ENCODE measurements around the gene SGCA. TPM values are rescaled to one million over a fixed set of nuclear protein-coding genes. Genes with fewer than 3 reads are reported as not detected.

The SGCA gene
- total and polyA plus RNA-seq, 2 donors (not counting 3 experiments of a cell fraction or from before 2014, with no cell fraction given): not detected

- peaks cover 16 to 26% of the 10 kb centered on the region in 2 experiments for H3K27me3 ChIP-seq (ENCODE audit: control insufficient read depth in 2 of 2, insufficient read depth in 2 of 2, low read length in 2 of 2)
Measured at GRCh38 chr17:50201276-50201854, 35.6 kb downstream of the SGCA start, which contains the start of gene COL1A1. TSS of gene COL1A1 (minus strand) at chr17:50201631. CDS start at chr17:50201513, 118 bp downstream.

DNA sequence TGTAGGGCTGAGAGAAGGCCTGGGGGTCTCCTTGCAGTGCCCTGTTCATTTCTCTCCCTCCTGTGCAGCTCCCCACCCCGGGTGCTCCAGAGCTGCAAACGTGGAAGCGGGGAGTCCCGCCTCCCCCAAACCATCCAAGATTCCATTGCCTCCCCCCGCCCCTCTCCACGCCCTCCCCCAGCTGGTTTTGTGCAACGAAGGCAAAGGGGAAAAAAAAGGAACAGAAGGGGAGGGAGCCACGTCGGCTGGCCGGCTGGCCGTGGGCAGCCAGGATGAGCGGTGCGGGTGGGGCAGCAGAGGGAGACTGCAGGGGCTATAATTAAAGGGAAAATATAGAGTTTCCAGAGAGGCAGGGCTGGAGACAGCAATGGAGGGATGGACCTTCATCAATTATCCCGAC, 37.3 kb downstream of the SGCA start:
- no peak overlapping the region for H3K4me2 ChIP-seq (ENCODE audit: insufficient read depth, low read length)
- FAIRE-seq (no peak), DNase-seq (ENCODE audit: low read depth, low spot score) (no peak)
- dilution Hi-C loops (cut with MboI; ENCODE audit: extremely low pct_ligation_motif_present, low sequenced_read_pairs): no loop called here
- ChIA-PET POLR2A (no interaction called here), CTCF (interaction anchor here (3.6 to 3.9 kb wide), 3 partner anchors 10 to 91 kb away, joined by 80 to 390 read pairs (median 236); partner anchors contain the start of gene TMEM92)
- no peaks in the 10 kb centered on the region for H3K9me1 ChIP-seq (replicated peaks; ENCODE audit: control insufficient read depth, extremely low read depth, insufficient read depth, low read length)
- TF ChIP-seq EZH2 (IDR thresholded peaks at IDR 0.05; ENCODE audit: borderline replicate concordance, low read depth, low read length, severe bottlenecking): no peak
- TF ChIP-seq CTCF (IDR thresholded peaks at IDR 0.05; ENCODE audit: extremely low read depth in 1 of 2, insufficient read depth in 1 of 2, low read depth in 1 of 2, low read length in 2 of 2): no peak
- TF ChIP-seq GATA2 (IDR thresholded peaks at IDR 0.05; ENCODE audit: insufficient read depth, insufficient read length, low read depth, low read length): no peak
- no peak for TF ChIP-seq FOS (IDR thresholded peaks at IDR 0.05; ENCODE audit: borderline replicate concordance, insufficient read depth, low read length)
- no peak for TF ChIP-seq POLR2A (IDR thresholded peaks at IDR 0.05; ENCODE audit: low read depth, low read length)
- TF ChIP-seq JUN (IDR thresholded peaks at IDR 0.05; ENCODE audit: borderline replicate concordance, insufficient read depth, insufficient read length, low read depth): no peak
- no peak for TF ChIP-seq MYC (IDR thresholded peaks at IDR 0.05; ENCODE audit: low read depth, low read length)
- TF ChIP-seq, protein P1, sequence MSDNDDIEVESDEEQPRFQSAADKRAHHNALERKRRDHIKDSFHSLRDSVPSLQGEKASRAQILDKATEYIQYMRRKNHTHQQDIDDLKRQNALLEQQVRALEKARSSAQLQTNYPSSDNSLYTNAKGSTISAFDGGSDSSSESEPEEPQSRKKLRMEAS (IDR thresholded peaks at IDR 0.05; ENCODE audit: insufficient read depth, insufficient read length): no peak
- TF ChIP-seq POLR2AphosphoS5 (IDR thresholded peaks at IDR 0.05; ENCODE audit: insufficient read depth, low read depth, low read length): no peak
- no peak overlapping the region for H3K27ac ChIP-seq (ENCODE audit: insufficient read depth, low read depth, low read length)
- BruUV-seq (replicated peaks): no TSS peak
- no peaks in the 10 kb centered on the region for H3K79me2 ChIP-seq (ENCODE audit: control insufficient read depth, insufficient read depth, low read length)
- no peak overlapping the region for H2AFZ ChIP-seq (ENCODE audit: low read depth, low read length)
- no peaks in the 10 kb centered on the region for H3K36me3 ChIP-seq (ENCODE audit: control insufficient read depth in 2 of 2, extremely low read depth in 1 of 2, insufficient read depth in 2 of 2, low read length in 2 of 2)
- intact Hi-C loops (cut with micrococcal nuclease): no loop called here
- H3K27me3 ChIP-seq (ENCODE audit: control insufficient read depth in 2 of 2, insufficient read depth in 2 of 2, low read length in 2 of 2): peaks cover 16 to 25% of the 10 kb centered on the region in 2 experiments
- no peaks in the 10 kb centered on the region for H3K9me3 ChIP-seq (replicated peaks; ENCODE audit: control insufficient read depth, insufficient read depth, low read length)
- H3K4me1 ChIP-seq (ENCODE audit: control insufficient read depth, extremely low read depth, insufficient read depth, low read length): no peaks in the 10 kb centered on the region
- H3K9ac ChIP-seq (replicated peaks; ENCODE audit: extremely low read depth, insufficient read depth, low read length): no peak overlapping the region
- H4K20me1 ChIP-seq (replicated peaks; ENCODE audit: control insufficient read depth, extremely low read depth, insufficient read depth, low read length): no peaks in the 10 kb centered on the region
- H3K4me3 ChIP-seq (replicated peaks in 1 of 3; ENCODE audit: insufficient read depth in 1 of 3, low read depth in 1 of 3, low read length in 3 of 3): no peak overlapping the region

More at GRCh38 chr17:50201276-50201854, 35.6 kb downstream of the SGCA start, which contains the start of gene COL1A1:
- dilution Hi-C loops (cut with MboI; ENCODE audit: extremely low pct_ligation_motif_present, low sequenced_read_pairs): no loop called here
- DNase-seq (ENCODE audit: low read depth, low spot score) (no peak), FAIRE-seq (no peak)
- Histone ChIP-seq H4K20me1 (replicated peaks; ENCODE audit: control insufficient read depth, extremely low read depth, insufficient read depth, low read length) (no peaks in the 10 kb centered on the region), H3K4me2 (ENCODE audit: insufficient read depth, low read length) (peak within 1 kb of the TSS; percentile 50), H3K36me3 (ENCODE audit: control insufficient read depth in 2 of 2, extremely low read depth in 1 of 2, insufficient read depth in 2 of 2, low read length in 2 of 2) (no peaks in the 10 kb centered on the region), H3K9me1 (replicated peaks; ENCODE audit: control insufficient read depth, extremely low read depth, insufficient read depth, low read length) (no peaks in the 10 kb centered on the region), H3K9me3 (replicated peaks; ENCODE audit: control insufficient read depth, insufficient read depth, low read length) (no peaks in the 10 kb centered on the region), H3K9ac (replicated peaks; ENCODE audit: extremely low read depth, insufficient read depth, low read length) (no peak within 1 kb of the TSS), H3K4me1 (ENCODE audit: control insufficient read depth, extremely low read depth, insufficient read depth, low read length) (no peaks in the 10 kb centered on the region), H3K4me3 (replicated peaks in 1 of 3; ENCODE audit: insufficient read depth in 1 of 3, low read depth in 1 of 3, low read length in 3 of 3) (peak within 1 kb of the TSS in 2 of 3 experiments; percentile 13 to 18), H3K27ac (ENCODE audit: insufficient read depth, low read depth, low read length) (no peak within 1 kb of the TSS), H2AFZ (ENCODE audit: low read depth, low read length) (peak within 1 kb of the TSS; percentile 61), H3K79me2 (ENCODE audit: control insufficient read depth, insufficient read depth, low read length) (no peaks in the 10 kb centered on the region)
- intact Hi-C loops (cut with micrococcal nuclease): no loop called here
- no TSS peak for BruUV-seq (replicated peaks)
- CTCF ChIA-PET: interaction anchor here (0.9 to 3.9 kb wide), 15 partner anchors 12 to 278 kb away, joined by 3 to 390 read pairs (median 8); partner anchors contain the start of genes RSAD1, TMEM92 and XYLT2
- TF ChIP-seq POLR2AphosphoS5 (IDR thresholded peaks at IDR 0.05; ENCODE audit: insufficient read depth, low read depth, low read length) (no peak), GATA2 (IDR thresholded peaks at IDR 0.05; ENCODE audit: insufficient read depth, insufficient read length, low read depth, low read length) (no peak), EZH2 (IDR thresholded peaks at IDR 0.05; ENCODE audit: borderline replicate concordance, low read depth, low read length, severe bottlenecking) (peak; percentile 88)
- TF ChIP-seq, protein P1 (IDR thresholded peaks at IDR 0.05; ENCODE audit: insufficient read depth, insufficient read length): no peak
- POLR2A ChIA-PET: no interaction called here

Measured in endothelial cell of umbilical vein (primary cell).